Caco-2 (cell line): ENCODE data around the gene EVPL. TPM values are rescaled to one million over a fixed set of nuclear protein-coding genes. Genes with fewer than 3 reads are reported as not detected.

Experiments used
- BruUV-seq: library from RNA; stranded (reverse); fragments of 400-500 nt; replicated peaks from 2 replicates; lab custom pipeline; 2021; lab: Mats Ljungman, UMichigan
- CTCF ChIA-PET: fragments of 300-600 bp; sonication (Branson Sonifier 250); formaldehyde crosslinking; loops from one replicate; lab custom pipeline; 2022; ENCODE audit warnings: antibody characterized with exemption; lab: Charles Lee
- POLR2A ChIA-PET: fragments of 300-600 bp; sonication (Branson Sonifier 250); formaldehyde crosslinking; loops from one replicate; lab custom pipeline; 2022; ENCODE audit warnings: antibody characterized with exemption; lab: Charles Lee
- DNase-seq, 2 experiments: peaks; one replicate each; pipeline versions ENCODE4 v3.0.0 to v3.0.0-alpha.2; 2020 to 2022
- H3K27me3 ChIP-seq: replicated peaks from 2 replicates; pipeline ENCODE4 v1.6.0; 2011; ENCODE audit warnings: low read length; ENCODE audit not compliant: control insufficient read depth, insufficient read depth
- H3K36me3 ChIP-seq: 2 replicates; pipeline ENCODE4 v1.5.1; 2011; ENCODE audit warnings: low read length; ENCODE audit not compliant: control insufficient read depth, insufficient read depth
- H3K4me1 ChIP-seq: fragments of 250-450 bp; sonication (Bioruptor Pico); 2 replicates; pipeline ENCODE4 v1.5.1; 2020; ENCODE audit warnings: mild to moderate bottlenecking
- H3K4me3 ChIP-seq: 2 replicates; pipeline ENCODE4 v1.5.1; 2011; ENCODE audit warnings: low read depth, mild to moderate bottlenecking, control low read depth, low read length
- H3K9me3 ChIP-seq: fragments of 250-450 bp; sonication (Bioruptor Pico); 2 replicates; pipeline ENCODE4 v1.5.1; 2020; ENCODE audit warnings: mild to moderate bottlenecking, moderate library complexity
- H3K27ac Mint-ChIP-seq: one replicate; pipeline ENCODE4 v1.8.0; 2022; ENCODE audit warnings: mixed read lengths; ENCODE audit not compliant: unreplicated experiment
- H3K27me3 Mint-ChIP-seq: one replicate; pipeline ENCODE4 v1.8.0; 2022; ENCODE audit warnings: mixed read lengths; ENCODE audit not compliant: insufficient read depth, unreplicated experiment
- H3K36me3 Mint-ChIP-seq: one replicate; pipeline ENCODE4 v1.8.0; 2022; ENCODE audit warnings: mild to moderate bottlenecking, mixed read lengths; ENCODE audit not compliant: insufficient read depth, unreplicated experiment
- H3K4me1 Mint-ChIP-seq: one replicate; pipeline ENCODE4 v1.8.0; 2022; ENCODE audit warnings: low read depth, mixed read lengths; ENCODE audit not compliant: unreplicated experiment
- H3K4me3 Mint-ChIP-seq: one replicate; pipeline ENCODE4 v1.8.0; 2022; ENCODE audit warnings: mild to moderate bottlenecking, moderate library complexity, mixed read lengths; ENCODE audit not compliant: unreplicated experiment
- H3K9me3 Mint-ChIP-seq: one replicate; pipeline ENCODE4 v1.8.0; 2022; ENCODE audit warnings: mixed read lengths; ENCODE audit not compliant: unreplicated experiment
- CTCF ChIP-seq, 2 experiments: fragments of 200-600 bp in 1 of 2; IDR thresholded peaks; 1 replicate in 1 of 2; 2 replicates in 1 of 2; pipeline versions ENCODE4 v1.5.1 to v1.8.0; 2011 to 2022; ENCODE audit warnings: antibody characterized with exemption in 1 of 2, control low read depth in 1 of 2, inconsistent platforms in 1 of 2, low read depth in 1 of 2, low read length in 1 of 2, mild to moderate bottlenecking in 1 of 2, moderate library complexity in 1 of 2; ENCODE audit not compliant: insufficient read depth in 1 of 2, severe bottlenecking in 1 of 2, unreplicated experiment in 1 of 2
- intact Hi-C: fragments of 100-400 bp; cut with micrococcal nuclease; formaldehyde crosslinking; loops from one replicate; pipeline ENCODE4 v1.10.0; 2022; ENCODE audit not compliant: unreplicated experiment
- total RNA-seq: library from RNA; stranded (reverse); gene quantifications from 2 replicates; pipeline ENCODE4 v1.2.3, GENCODE V29; 2022

EVPL gene
- total RNA-seq, 1 experiment from 2014 or later = 0.16 TPM

DNA sequence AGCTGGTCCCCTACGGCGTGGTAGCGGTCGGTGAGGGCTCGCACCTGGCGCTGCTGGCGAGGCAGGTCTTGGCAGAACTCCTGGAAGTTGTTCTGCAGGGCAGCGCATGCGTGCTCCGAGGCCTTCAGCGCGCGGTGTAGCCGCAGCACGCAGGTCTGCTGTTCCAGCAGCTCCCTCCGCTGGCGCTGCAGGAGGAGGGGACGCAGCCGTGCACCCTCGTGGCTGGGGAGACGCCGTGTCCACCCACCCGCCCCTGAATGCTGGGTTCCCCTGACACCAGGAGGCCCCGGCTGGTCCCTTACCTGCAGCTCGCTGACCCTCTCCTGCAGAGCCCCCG, 12.2 kb downstream of the EVPL start:
- Mint-ChIP-seq H3K36me3 (peaks cover 8% of the 10 kb centered on the region), H3K4me1 (peaks cover 16% of the 10 kb centered on the region), H3K27ac (no peak overlapping the region), H3K9me3 (no peaks in the 10 kb centered on the region), H3K4me3 (no peak overlapping the region), H3K27me3 (no peaks in the 10 kb centered on the region)
- no peak for TF ChIP-seq CTCF (IDR thresholded peaks at IDR 0.05; ENCODE audit: insufficient read depth in 1 of 2, low read depth in 1 of 2, low read length in 1 of 2, severe bottlenecking in 1 of 2, unreplicated experiment in 1 of 2)
- peaks cover 11% of the 10 kb centered on the region for H3K4me1 ChIP-seq
- no peak for DNase-seq
- no TSS peak for BruUV-seq
- H3K27me3 ChIP-seq = no peaks in the 10 kb centered on the region
- ChIA-PET POLR2A (interaction anchor here (0.6 to 1.0 kb wide), 3 partner anchors 15 to 154 kb away, joined by 3 read pairs; no protein-coding TSS in a partner anchor), CTCF (interaction anchor here (0.6 to 2.2 kb wide), 27 partner anchors 9 to 286 kb away, joined by 3 to 27 read pairs (median 5); partner anchors contain the start of genes EVPL, GALR2, MRPL38 and UBALD2)
- no peaks in the 10 kb centered on the region for H3K36me3 ChIP-seq
- H3K9me3 ChIP-seq = no peaks in the 10 kb centered on the region
- no peak overlapping the region for H3K4me3 ChIP-seq
- intact Hi-C loops = loop anchor here (1.0 to 5.0 kb wide), 5 partner anchors 14 to 262 kb away; no protein-coding TSS in a partner anchor

DNA sequence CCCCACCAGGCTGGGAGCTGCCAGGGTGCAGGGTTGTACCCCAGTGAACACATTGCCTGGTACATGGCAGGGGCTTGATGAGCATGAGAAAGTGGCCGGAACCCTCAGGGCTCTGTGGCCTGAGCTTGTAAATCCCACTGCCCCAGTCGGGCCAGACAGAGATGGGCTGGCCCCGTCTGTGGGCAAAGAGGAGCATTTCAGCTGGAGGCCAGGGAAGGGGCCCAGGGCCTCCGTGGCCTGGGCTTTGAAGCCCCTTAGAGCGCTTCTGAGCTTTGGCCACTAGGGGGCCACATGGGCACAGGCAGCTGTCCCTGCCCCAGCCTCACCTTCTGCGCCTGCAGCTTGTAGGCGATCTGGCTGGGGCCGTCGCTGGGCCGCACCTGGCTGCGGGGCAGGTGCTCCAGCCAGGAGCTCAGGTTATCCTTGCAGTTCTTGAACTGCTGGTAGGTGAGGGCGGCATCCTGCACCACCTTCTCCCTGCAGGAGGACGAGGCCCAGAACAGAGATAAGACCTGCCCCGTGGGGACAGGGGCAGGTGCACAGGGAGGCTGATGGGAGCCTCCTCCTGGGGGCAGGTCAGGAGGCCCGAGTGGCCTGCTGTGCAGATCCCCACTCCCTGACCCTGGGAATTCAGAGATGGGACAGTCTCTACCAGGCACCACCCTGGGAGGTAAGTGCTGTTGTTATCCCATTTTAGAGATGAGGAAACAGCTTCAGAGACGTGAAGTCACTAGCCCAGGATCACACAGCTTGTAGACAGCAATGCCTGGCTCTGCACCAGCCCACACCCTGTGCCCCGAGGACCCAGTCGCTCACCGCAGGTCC, 12.8 kb downstream of the EVPL start:
- H3K27me3 ChIP-seq = no peaks in the 10 kb centered on the region
- H3K4me3 ChIP-seq = no peak overlapping the region
- Mint-ChIP-seq H3K36me3 (peaks cover 4% of the 10 kb centered on the region), H3K4me1 (peaks cover 12% of the 10 kb centered on the region), H3K4me3 (no peak overlapping the region), H3K27ac (no peak overlapping the region), H3K27me3 (no peaks in the 10 kb centered on the region), H3K9me3 (peaks cover 6% of the 10 kb centered on the region)
- POLR2A ChIA-PET = interaction anchor here (0.6 to 1.0 kb wide), 3 partner anchors 15 to 155 kb away, joined by 3 read pairs; no protein-coding TSS in a partner anchor
- intact Hi-C loops = loop anchor here (1.0 to 5.0 kb wide), 5 partner anchors 14 to 263 kb away; no protein-coding TSS in a partner anchor
- no TSS peak for BruUV-seq
- TF ChIP-seq CTCF (IDR thresholded peaks at IDR 0.05; ENCODE audit: insufficient read depth in 1 of 2, low read depth in 1 of 2, low read length in 1 of 2, severe bottlenecking in 1 of 2, unreplicated experiment in 1 of 2) = peak; percentile 97
- peaks cover 11% of the 10 kb centered on the region for H3K4me1 ChIP-seq
- CTCF ChIA-PET = interaction anchor here (0.6 to 2.2 kb wide), 37 partner anchors 9 to 394 kb away, joined by 3 to 27 read pairs (median 4); partner anchors contain the start of genes EVPL, FBF1, GALR2 and MRPL38
- H3K36me3 ChIP-seq = no peaks in the 10 kb centered on the region
- H3K9me3 ChIP-seq = no peaks in the 10 kb centered on the region
- DNase-seq = peak; percentile 88 to 92

DNA sequence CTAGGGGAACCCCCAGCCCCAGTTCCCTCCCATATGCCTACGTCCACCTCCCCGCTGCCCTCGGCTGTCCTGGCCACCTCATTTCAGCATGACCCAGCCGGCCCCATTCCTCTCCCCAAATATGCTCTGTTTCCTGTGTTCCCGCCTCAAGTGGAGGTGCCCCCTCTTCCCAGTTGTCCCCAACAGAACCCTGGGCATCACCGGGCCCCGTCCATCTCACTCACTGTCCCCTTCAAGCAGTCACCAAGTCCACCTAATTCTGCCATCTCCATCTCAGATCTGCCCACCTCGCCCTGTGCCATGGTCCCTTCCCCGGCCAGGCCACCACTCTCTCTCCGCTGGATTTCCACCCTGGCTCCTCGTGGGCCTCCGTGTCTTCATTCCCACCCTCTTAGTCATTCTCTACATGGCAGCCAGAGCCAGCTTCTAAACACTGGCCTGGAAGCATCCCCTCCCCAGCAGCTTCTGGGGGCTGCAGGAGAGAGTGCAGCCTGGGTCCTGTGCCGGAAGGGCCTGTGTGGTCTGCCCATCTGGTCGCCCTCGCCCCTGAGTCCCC, 13.7 kb downstream of the EVPL start:
- Histone ChIP-seq H3K9me3 (no peaks in the 10 kb centered on the region), H3K4me1 (peaks cover 11% of the 10 kb centered on the region), H3K4me3 (no peak overlapping the region), H3K27me3 (no peaks in the 10 kb centered on the region), H3K36me3 (no peaks in the 10 kb centered on the region)
- BruUV-seq = no TSS peak
- intact Hi-C loops = loop anchor here (5.0 kb wide), 1 partner anchor 264 kb away; no protein-coding TSS in a partner anchor
- no peak for DNase-seq
- Mint-ChIP-seq H3K36me3 (peaks cover 4% of the 10 kb centered on the region), H3K27me3 (no peaks in the 10 kb centered on the region), H3K4me3 (no peak overlapping the region), H3K9me3 (peaks cover 6% of the 10 kb centered on the region), H3K4me1 (peaks cover 12% of the 10 kb centered on the region), H3K27ac (no peak overlapping the region)
- ChIA-PET CTCF (interaction anchor here (0.6 to 2.2 kb wide), 26 partner anchors 10 to 395 kb away, joined by 3 to 27 read pairs (median 4); partner anchors contain the start of genes FBF1, GALR2 and MRPL38), POLR2A (interaction anchor here (0.6 kb wide), 1 partner anchor 116 kb away, joined by 5 read pairs; no protein-coding TSS in a partner anchor)
- no peak for TF ChIP-seq CTCF (IDR thresholded peaks at IDR 0.05; ENCODE audit: insufficient read depth in 1 of 2, low read depth in 1 of 2, low read length in 1 of 2, severe bottlenecking in 1 of 2, unreplicated experiment in 1 of 2)
